ENCODE data around the gene KIF18B.

- TF ChIP-seq, protein P1, sequence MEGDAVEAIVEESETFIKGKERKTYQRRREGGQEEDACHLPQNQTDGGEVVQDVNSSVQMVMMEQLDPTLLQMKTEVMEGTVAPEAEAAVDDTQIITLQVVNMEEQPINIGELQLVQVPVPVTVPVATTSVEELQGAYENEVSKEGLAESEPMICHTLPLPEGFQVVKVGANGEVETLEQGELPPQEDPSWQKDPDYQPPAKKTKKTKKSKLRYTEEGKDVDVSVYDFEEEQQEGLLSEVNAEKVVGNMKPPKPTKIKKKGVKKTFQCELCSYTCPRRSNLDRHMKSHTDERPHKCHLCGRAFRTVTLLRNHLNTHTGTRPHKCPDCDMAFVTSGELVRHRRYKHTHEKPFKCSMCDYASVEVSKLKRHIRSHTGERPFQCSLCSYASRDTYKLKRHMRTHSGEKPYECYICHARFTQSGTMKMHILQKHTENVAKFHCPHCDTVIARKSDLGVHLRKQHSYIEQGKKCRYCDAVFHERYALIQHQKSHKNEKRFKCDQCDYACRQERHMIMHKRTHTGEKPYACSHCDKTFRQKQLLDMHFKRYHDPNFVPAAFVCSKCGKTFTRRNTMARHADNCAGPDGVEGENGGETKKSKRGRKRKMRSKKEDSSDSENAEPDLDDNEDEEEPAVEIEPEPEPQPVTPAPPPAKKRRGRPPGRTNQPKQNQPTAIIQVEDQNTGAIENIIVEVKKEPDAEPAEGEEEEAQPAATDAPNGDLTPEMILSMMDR (IDR thresholded peaks at IDR 0.05): no peak
- TF ChIP-seq POLR2AphosphoS5 (IDR thresholded peaks at IDR 0.05) (no peak), POLR2A (IDR thresholded peaks at IDR 0.05) (no peak)
These were observed 32.2 kb downstream of the KIF18B start, which contains the start of gene GFAP for GRCh38 chr17:44915321-44915726.
